Breast epithelium (tissue), 3 donors: Measurements from ENCODE around the gene ASB7.

Experiments
- CTCF ChIP-seq, 3 donors: fragments of 450-650 bp; IDR thresholded peaks; one replicate each; pipeline ENCODE4 v1.5.1; 2016 to 2017; ENCODE audit warnings: antibody characterized with exemption in 3 of 3, mild to moderate bottlenecking in 3 of 3, moderate library complexity in 3 of 3
- POLR2A ChIP-seq: fragments of 450-650 bp; IDR thresholded peaks from one replicate; pipeline ENCODE4 v1.6.1; 2016; ENCODE audit warnings: antibody characterized with exemption, mild to moderate bottlenecking, moderate library complexity
- POLR2AphosphoS5 ChIP-seq, 3 donors: sonication (generic); formaldehyde crosslinking; IDR thresholded peaks; one replicate each; pipeline ENCODE4 v1.6.1; 2017; ENCODE audit warnings: antibody characterized with exemption in 3 of 3

- no peak for TF ChIP-seq CTCF (IDR thresholded peaks at IDR 0.05)
- TF ChIP-seq POLR2AphosphoS5 (IDR thresholded peaks at IDR 0.05) = no peak
- TF ChIP-seq POLR2A = no peak
These were observed 33.1 kb downstream of the ASB7 start for GRCh38 chr15:100635406-100636071.
